K562 (cell line): ENCODE results near the gene CUTA. TPM values are rescaled to one million over a fixed set of nuclear protein-coding genes. Genes with fewer than 3 reads are reported as not detected.

Source experiments
- BRD9 ChIP-seq: fragments of 450-650 bp; IDR thresholded peaks from 2 replicates; pipeline ENCODE4 v1.6.1; 2018; ENCODE audit warnings: low read depth; ENCODE audit not compliant: partially characterized antibody
- CCAR2 ChIP-seq: fragments of 200-400 bp; formaldehyde crosslinking; IDR thresholded peaks from 2 replicates; pipeline ENCODE4 v1.6.1; 2017; ENCODE audit warnings: mild to moderate bottlenecking, low read depth, low read length
- CEBPZ ChIP-seq: fragments of 150-350 bp; IDR thresholded peaks from 2 replicates; pipeline ENCODE4 v1.6.1; 2014; ENCODE audit warnings: low read depth, mild to moderate bottlenecking, low read length, borderline replicate concordance
- DPF2 ChIP-seq: fragments of 450-650 bp; IDR thresholded peaks from 2 replicates; pipeline ENCODE4 v1.6.1; 2016
- E2F4 ChIP-seq: sonication (generic); formaldehyde crosslinking; IDR thresholded peaks from 2 replicates; pipeline ENCODE4 v1.8.0; 2022; ENCODE audit warnings: mild to moderate bottlenecking, low read depth, missing genetic modification reagents
- EGR1 ChIP-seq: fragments of 450-650 bp; conservative IDR thresholded peaks from 2 replicates; pipeline ENCODE4 v1.6.1; 2017; ENCODE audit warnings: mild to moderate bottlenecking
- ESRRB ChIP-seq: fragments of 250-450 bp; sonication (Bioruptor Pico); IDR thresholded peaks from 2 replicates; pipeline ENCODE4 v1.5.0; 2020; ENCODE audit warnings: mild to moderate bottlenecking, moderate library complexity, borderline replicate concordance
- IFI16 ChIP-seq: fragments of 250-450 bp; sonication (Bioruptor Pico); IDR thresholded peaks from 2 replicates; pipeline ENCODE4 v2.1.2; 2022; ENCODE audit warnings: mild to moderate bottlenecking, inconsistent platforms
- NBN ChIP-seq: fragments of 450-650 bp; IDR thresholded peaks from 2 replicates; pipeline ENCODE4 v1.6.1; 2016; ENCODE audit warnings: low read depth, mild to moderate bottlenecking
- NELFE ChIP-seq: IDR thresholded peaks from 2 replicates; pipeline ENCODE4 v1.6.1; 2011; ENCODE audit warnings: mild to moderate bottlenecking; ENCODE audit not compliant: insufficient read depth, insufficient read length
- POU5F1 ChIP-seq: fragments of 150-350 bp; IDR thresholded peaks from 2 replicates; pipeline ENCODE4 v1.6.1; 2014; ENCODE audit warnings: borderline replicate concordance, low read length, low read depth, mild to moderate bottlenecking; ENCODE audit not compliant: partially characterized antibody
- SAP30 ChIP-seq: fragments of 200-600 bp; sonication (generic); IDR thresholded peaks from 2 replicates; pipeline ENCODE4 v1.6.1; 2012; ENCODE audit warnings: borderline replicate concordance, low read depth, mild to moderate bottlenecking, moderate library complexity, low read length, control low read depth, inconsistent platforms; ENCODE audit not compliant: insufficient read depth, poor library complexity, severe bottlenecking
- SMARCA4 ChIP-seq: fragments of 450-650 bp; IDR thresholded peaks from 2 replicates; pipeline ENCODE4 v1.6.1; 2016
- TAF9B ChIP-seq: fragments of 450-650 bp; IDR thresholded peaks from 2 replicates; pipeline ENCODE4 v1.6.1; 2018; ENCODE audit warnings: mild to moderate bottlenecking; ENCODE audit not compliant: partially characterized antibody
- TFAM ChIP-seq: fragments of 250-450 bp; sonication (Bioruptor Pico); conservative IDR thresholded peaks from 2 replicates; pipeline ENCODE4 v1.5.0; 2021; ENCODE audit warnings: mild to moderate bottlenecking, moderate library complexity
- USF2 ChIP-seq: sonication (generic); formaldehyde crosslinking; IDR thresholded peaks from 2 replicates; pipeline ENCODE4 v1.5.0; 2020; ENCODE audit warnings: missing genetic modification reagents
- ZKSCAN3 ChIP-seq: fragments of 250-450 bp; sonication (Bioruptor Pico); IDR thresholded peaks from 2 replicates; pipeline ENCODE4 v1.4.0; 2020
- ZNF184 ChIP-seq: sonication (generic); formaldehyde crosslinking; IDR thresholded peaks from 2 replicates; pipeline ENCODE4 v1.5.0; 2020; ENCODE audit warnings: missing genetic modification reagents
- ZNF263 ChIP-seq: sonication (generic); formaldehyde crosslinking; IDR thresholded peaks from 2 replicates; pipeline ENCODE4 v1.8.0; 2022; ENCODE audit warnings: mild to moderate bottlenecking, missing genetic modification reagents, borderline replicate concordance
- ZNF316 ChIP-seq: fragments of 450-650 bp; IDR thresholded peaks from 2 replicates; pipeline ENCODE4 v1.6.1; 2016
- ZNF695 ChIP-seq: fragments of 450-650 bp; formaldehyde crosslinking; IDR thresholded peaks from 2 replicates; pipeline ENCODE4 v1.4.0; 2020; ENCODE audit warnings: mild to moderate bottlenecking, moderate library complexity
- ZNF77 ChIP-seq: fragments of 250-450 bp; sonication (Bioruptor Pico); IDR thresholded peaks from 2 replicates; pipeline ENCODE4 v1.5.0; 2020
- polyA plus RNA-seq, 8 experiments: library from polyadenylated mRNA; depleted of rRNA in 4 of 8; stranded (reverse) in 5 of 8; unstranded in 3 of 8; fragments of >200 nt; fragmentation: Nextera tagmentation in 2 of 8; fragmentation: Illumina TruSeq in 1 of 8; extraction: Ambion mirVana in 2 of 8; extraction: Trizol in 1 of 8; gene quantifications; 2 replicates each; pipeline versions ENCODE4 v1.2.1 to v1.2.3, GENCODE V29; 2011 to 2014; ENCODE audit warnings: inconsistent platforms in 1 of 8, missing spikeins in 1 of 8
- total RNA-seq, 7 experiments: library from RNA; depleted of rRNA in 6 of 7; stranded (reverse); fragments of >200 nt in 6 of 7; fragmentation: Illumina TruSeq in 2 of 7; extraction: Trizol in 2 of 7; gene quantifications; 2 replicates each; pipeline versions ENCODE4 v1.2.1 to v1.2.3, GENCODE V29; 2011 to 2021; ENCODE audit warnings: low replicate concordance in 1 of 7

The CUTA gene
- total and polyA plus RNA-seq, 9 of the 15 experiments (the other 6 are each of a cell fraction or from before 2014, with no cell fraction given), result 166 to 682 (median 310) TPM

- TF ChIP-seq CEBPZ (no peak), TFAM (CRISPR knock-in tag) (no peak), USF2 (CRISPR knock-in tag) (no peak), POU5F1 (no peak), SAP30 (no peak), DPF2 (peak; percentile 71), CCAR2 (no peak), ZNF263 (CRISPR knock-in tag) (no peak), BRD9 (no peak), EGR1 (no peak; the same call in 1 of the 2 replicates), TAF9B (no peak), ZKSCAN3 (CRISPR knock-in tag) (no peak), E2F4 (no peak), IFI16 (CRISPR knock-in tag) (no peak), NELFE (no peak), ZNF184 (CRISPR knock-in tag) (no peak), SMARCA4 (0 out of 2 replicates have a peak, but pooled peaks have one; percentile 38), ESRRB (CRISPR knock-in tag) (no peak), NBN (peak; percentile 83), ZNF695 (CRISPR knock-in tag) (no peak), ZNF77 (no peak), ZNF316 (no peak)
These were observed 2.8 kb upstream of the CUTA start (continued) for GRCh38 chr6:33420491-33421343.
